Keratinocyte (primary cell): ENCODE data around the gene KLRK1. TPM values are rescaled to one million over a fixed set of nuclear protein-coding genes. Genes with fewer than 3 reads are reported as not detected.
"Not testable (repeated sequence)": the region's sequence is repeated elsewhere in the genome, so short reads cannot be mapped to it uniquely, and the experiment has no call there.

Experiments used
- DNase-seq: peaks from one replicate; pipeline ENCODE4 v3.0.0-alpha.2; 2011; ENCODE audit warnings: low read depth, missing footprints, low spot score
- FAIRE-seq: peaks from 2 replicates; lab custom pipeline; 2011; peaks lifted over from hg19 to GRCh38; lab: Jason Lieb, UNC
- H2AFZ ChIP-seq: 2 replicates; pipeline ENCODE4 v1.6.0; 2012; ENCODE audit warnings: low read length, control low read depth, inconsistent platforms; ENCODE audit not compliant: control insufficient read depth
- H3K27ac ChIP-seq: 2 replicates; pipeline ENCODE4 v1.5.1; 2011; ENCODE audit warnings: low read length; ENCODE audit not compliant: control insufficient read depth, insufficient read depth
- H3K27me3 ChIP-seq: 3 replicates; pipeline ENCODE4 v1.6.0; 2011; ENCODE audit warnings: low read length; ENCODE audit not compliant: control insufficient read depth, insufficient read depth; ENCODE audit errors: extremely low read depth
- H3K36me3 ChIP-seq, 2 experiments: 2 replicates in 1 of 2; 3 replicates in 1 of 2; pipeline ENCODE4 v1.5.1; 2011; ENCODE audit warnings: low read length in 2 of 2, mild to moderate bottlenecking in 1 of 2; ENCODE audit not compliant: control insufficient read depth in 2 of 2, insufficient read depth in 2 of 2; ENCODE audit errors: extremely low read depth in 1 of 2
- H3K4me1 ChIP-seq: 3 replicates; pipeline ENCODE4 v1.5.1; 2011; ENCODE audit warnings: low read length; ENCODE audit not compliant: control insufficient read depth, insufficient read depth; ENCODE audit errors: extremely low read depth
- H3K4me2 ChIP-seq: 3 replicates; pipeline ENCODE4 v1.6.0; 2011; ENCODE audit warnings: low read depth, low read length; ENCODE audit not compliant: control insufficient read depth, insufficient read depth; ENCODE audit errors: extremely low read depth
- H3K4me3 ChIP-seq, 3 experiments: fragments of 200-600 bp in 1 of 3; sonication (generic) in 1 of 3; 2 replicates in 2 of 3; 3 replicates in 1 of 3; pipeline ENCODE4 v1.5.1; 2011 to 2016; ENCODE audit warnings: low read length in 3 of 3, mild to moderate bottlenecking in 3 of 3, control low read depth in 2 of 3, inconsistent platforms in 1 of 3, low read depth in 1 of 3, mixed read lengths in 1 of 3, mixed run types in 1 of 3, moderate library complexity in 1 of 3; ENCODE audit not compliant: control insufficient read depth in 2 of 3, insufficient read depth in 2 of 3; ENCODE audit errors: extremely low read depth in 1 of 3
- H3K79me2 ChIP-seq: 2 replicates; pipeline ENCODE4 v1.6.0; 2012; ENCODE audit warnings: low read length; ENCODE audit not compliant: control insufficient read depth, insufficient read depth
- H3K9ac ChIP-seq: 3 replicates; pipeline ENCODE4 v1.6.0; 2011; ENCODE audit warnings: low read length; ENCODE audit not compliant: control insufficient read depth, insufficient read depth; ENCODE audit errors: extremely low read depth
- H3K9me1 ChIP-seq: 3 replicates; pipeline ENCODE4 v1.6.0; 2011; ENCODE audit warnings: low read length; ENCODE audit not compliant: control insufficient read depth, insufficient read depth; ENCODE audit errors: extremely low read depth
- H3K9me3 ChIP-seq: 2 replicates; pipeline ENCODE4 v1.5.1; 2012; ENCODE audit warnings: low read depth, low read length; ENCODE audit not compliant: control insufficient read depth
- H4K20me1 ChIP-seq: 3 replicates; pipeline ENCODE4 v1.6.0; 2011; ENCODE audit warnings: low read length; ENCODE audit not compliant: control insufficient read depth, insufficient read depth; ENCODE audit errors: extremely low read depth
- EZH2 ChIP-seq: IDR thresholded peaks from one replicate; pipeline ENCODE4 v1.6.1; 2012; ENCODE audit warnings: inconsistent platforms, mild to moderate bottlenecking, low read length, moderate library complexity
- dilution Hi-C: fragments of 300-500 bp; cut with MboI; formaldehyde crosslinking; loops from one replicate; pipeline ENCODE4 v1.7.0; 2020; ENCODE audit warnings: low sequenced_read_pairs; ENCODE audit not compliant: extremely low pct_ligation_motif_present
- polyA plus RNA-seq, 5 experiments: library from polyadenylated mRNA; depleted of rRNA in 3 of 5; stranded (reverse) in 3 of 5; stranded (forward) in 1 of 5; unstranded in 1 of 5; fragments of >200 nt; gene quantifications; 1 replicate in 1 of 5; 2 replicates in 3 of 5; 3 replicates in 1 of 5; pipeline versions ENCODE4 v1.2.1 to v1.2.3, GENCODE V29; 2011 to 2012; ENCODE audit warnings: missing spikeins in 2 of 5, low read depth in 1 of 5, low replicate concordance in 1 of 5
- TF ChIP-seq, protein P1 (sequence below), 3 experiments: IDR thresholded peaks in 1 of 3; conservative IDR thresholded peaks in 1 of 3; optimal IDR thresholded peaks in 1 of 3; 2 replicates in 2 of 3; 3 replicates in 1 of 3; pipeline versions ENCODE3 to v1.5.1; 2011; ENCODE audit warnings: low read length in 3 of 3, mild to moderate bottlenecking in 3 of 3, moderate library complexity in 2 of 3, control low read depth in 1 of 3, inconsistent platforms in 1 of 3; ENCODE audit not compliant: insufficient read depth in 2 of 3; ENCODE audit errors: extremely low read depth in 1 of 3

KLRK1 gene
- polyA plus RNA-seq, 1 donor (not counting 4 experiments of a cell fraction or from before 2014, with no cell fraction given): not detected

DNA sequence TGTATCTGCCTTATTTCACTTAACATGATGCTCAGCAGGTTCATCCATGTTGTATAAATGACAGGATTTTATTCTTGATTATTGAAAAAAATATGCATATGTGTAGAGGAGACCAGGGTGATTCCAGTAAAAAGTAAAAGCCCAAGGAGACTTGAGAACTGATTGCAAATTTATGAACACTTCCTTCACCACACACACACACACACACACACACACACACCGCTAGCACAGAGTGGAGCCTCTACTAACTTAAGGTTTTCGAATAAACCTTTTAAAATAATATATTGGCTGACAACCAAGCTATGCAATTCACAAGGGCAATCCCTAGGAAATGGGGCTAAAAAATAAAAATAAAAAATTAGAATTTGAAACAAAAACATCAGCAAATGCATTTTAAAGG, 8.3 kb upstream of the KLRK1 start:
- dilution Hi-C loops: no loop called here
- Histone ChIP-seq H3K9me3 (no peaks in the 10 kb centered on the region), H3K36me3 (no peaks in the 10 kb centered on the region), H3K27ac (no peak overlapping the region), H3K4me1 (peaks cover 25% of the 10 kb centered on the region), H2AFZ (no peak overlapping the region), H3K79me2 (no peaks in the 10 kb centered on the region), H4K20me1 (no peaks in the 10 kb centered on the region), H3K4me2 (no peak overlapping the region), H3K9me1 (no peaks in the 10 kb centered on the region), H3K4me3 (no peak overlapping the region), H3K9ac (no peak overlapping the region), H3K27me3 (no peaks in the 10 kb centered on the region)
- TF ChIP-seq, protein P1, sequence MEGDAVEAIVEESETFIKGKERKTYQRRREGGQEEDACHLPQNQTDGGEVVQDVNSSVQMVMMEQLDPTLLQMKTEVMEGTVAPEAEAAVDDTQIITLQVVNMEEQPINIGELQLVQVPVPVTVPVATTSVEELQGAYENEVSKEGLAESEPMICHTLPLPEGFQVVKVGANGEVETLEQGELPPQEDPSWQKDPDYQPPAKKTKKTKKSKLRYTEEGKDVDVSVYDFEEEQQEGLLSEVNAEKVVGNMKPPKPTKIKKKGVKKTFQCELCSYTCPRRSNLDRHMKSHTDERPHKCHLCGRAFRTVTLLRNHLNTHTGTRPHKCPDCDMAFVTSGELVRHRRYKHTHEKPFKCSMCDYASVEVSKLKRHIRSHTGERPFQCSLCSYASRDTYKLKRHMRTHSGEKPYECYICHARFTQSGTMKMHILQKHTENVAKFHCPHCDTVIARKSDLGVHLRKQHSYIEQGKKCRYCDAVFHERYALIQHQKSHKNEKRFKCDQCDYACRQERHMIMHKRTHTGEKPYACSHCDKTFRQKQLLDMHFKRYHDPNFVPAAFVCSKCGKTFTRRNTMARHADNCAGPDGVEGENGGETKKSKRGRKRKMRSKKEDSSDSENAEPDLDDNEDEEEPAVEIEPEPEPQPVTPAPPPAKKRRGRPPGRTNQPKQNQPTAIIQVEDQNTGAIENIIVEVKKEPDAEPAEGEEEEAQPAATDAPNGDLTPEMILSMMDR (optimal IDR thresholded peaks at IDR 0.05 in 1 of 3, IDR thresholded peaks at IDR 0.05 in 1 of 3, conservative IDR thresholded peaks at IDR 0.05 in 1 of 3; ENCODE audit: extremely low read depth in 1 of 3, insufficient read depth in 2 of 3, low read length in 3 of 3): no peak
- no peak for TF ChIP-seq EZH2
- no peak for FAIRE-seq
- DNase-seq: no peak

DNA sequence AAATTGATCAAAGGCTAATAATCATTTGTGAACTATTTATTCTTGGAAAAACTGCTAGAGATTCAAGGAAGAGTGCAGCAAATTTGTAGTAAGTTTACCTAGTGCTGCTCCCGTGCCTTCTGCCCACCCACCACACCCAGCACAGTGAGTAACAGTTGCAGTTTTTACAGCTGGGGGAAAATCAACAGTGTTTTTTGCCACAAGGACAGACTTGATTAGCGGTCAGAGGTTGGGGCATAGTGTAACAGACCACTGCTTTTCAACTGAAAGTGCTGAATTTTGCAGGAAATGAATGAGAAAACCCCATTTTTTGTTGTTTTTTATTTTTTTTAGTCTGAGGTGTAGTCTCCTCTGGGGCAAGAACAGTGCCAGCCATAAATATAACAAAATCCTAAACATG, 7.5 kb upstream of the KLRK1 start:
- no peak overlapping the region for H2AFZ ChIP-seq
- peaks cover 33% of the 10 kb centered on the region for H3K4me1 ChIP-seq
- H3K9me1 ChIP-seq: no peaks in the 10 kb centered on the region
- H3K4me3 ChIP-seq: no peak overlapping the region
- dilution Hi-C loops: no loop called here
- H3K27me3 ChIP-seq: no peaks in the 10 kb centered on the region
- H3K9ac ChIP-seq: no peak overlapping the region
- no peaks in the 10 kb centered on the region for H3K79me2 ChIP-seq
- H3K27ac ChIP-seq: no peak overlapping the region
- DNase-seq (no peak), FAIRE-seq (no peak)
- TF ChIP-seq, protein P1 (optimal IDR thresholded peaks at IDR 0.05 in 1 of 3, IDR thresholded peaks at IDR 0.05 in 1 of 3, conservative IDR thresholded peaks at IDR 0.05 in 1 of 3; ENCODE audit: extremely low read depth in 1 of 3, insufficient read depth in 2 of 3, low read length in 3 of 3): no peak
- no peak for TF ChIP-seq EZH2
- H4K20me1 ChIP-seq: no peaks in the 10 kb centered on the region
- H3K4me2 ChIP-seq: no peak overlapping the region
- no peaks in the 10 kb centered on the region for H3K36me3 ChIP-seq
- no peaks in the 10 kb centered on the region for H3K9me3 ChIP-seq

GRCh38 chr12:10396176-10396575, 6.3 kb upstream of the KLRK1 start:
- H3K4me3 ChIP-seq, dilution Hi-C loops, H3K4me2 ChIP-seq: not testable (repeated sequence)

More at GRCh38 chr12:10396176-10396575, 6.3 kb upstream of the KLRK1 start:
- not testable (repeated sequence) for DNase-seq, H3K9me1 ChIP-seq, H2AFZ ChIP-seq, H3K9me3 ChIP-seq, H3K27me3 ChIP-seq, H3K36me3 ChIP-seq, H3K9ac ChIP-seq, H3K79me2 ChIP-seq, FAIRE-seq, H4K20me1 ChIP-seq
- peak overlapping the region; percentile 92 for H3K27ac ChIP-seq
- peaks cover 41% of the 10 kb centered on the region for H3K4me1 ChIP-seq
